K562 (cell line): ENCODE data around the gene SASH3. TPM values are rescaled to one million over a fixed set of nuclear protein-coding genes. Genes with fewer than 3 reads are reported as not detected.
A peak's percentile ranks its signal among the peaks of the same experiment; 100 is the strongest.

Source experiments
- ATAC-seq: fragments of 200-7000 bp; cut with Tn5 transposase; 3 replicates; pipeline ENCODE4 v1.9.1; 2020; ENCODE audit warnings: moderate library complexity
- BruUV-seq: library from RNA; stranded (reverse); fragments of 400-500 nt; replicated peaks from 2 replicates; lab custom pipeline; 2021; lab: Mats Ljungman, UMichigan
- CTCF ChIA-PET: fragments of 300-600 bp; formaldehyde crosslinking; extraction: SDS; loops from one replicate; lab custom pipeline; 2021; ENCODE audit warnings: low intra/inter-chr PET ratio; lab: Yijun Ruan, JAX
- POLR2A ChIA-PET: fragments of 300-600, 350-650 bp; sonication (Branson Sonifier 250); formaldehyde crosslinking; extraction: SDS; loops from one replicate; lab custom pipeline; 2021; ENCODE audit warnings: antibody characterized with exemption, inconsistent platforms; lab: Yijun Ruan, JAX
- DNase-seq, 4 experiments: peaks; one replicate each; pipeline versions ENCODE4 v3.0.0 to v3.0.0-alpha.2; 2011 to 2018; ENCODE audit warnings: low spot score in 3 of 4, mixed read lengths in 3 of 4; ENCODE audit errors: extremely low read depth in 1 of 4
- FAIRE-seq: peaks from 2 replicates; lab custom pipeline; 2011; peaks lifted over from hg19 to GRCh38; lab: Jason Lieb, UNC
- H2AFZ ChIP-seq: 2 replicates; pipeline ENCODE4 v1.6.0; 2011; ENCODE audit warnings: low read depth, low read length, control low read depth, inconsistent platforms
- H3K27ac ChIP-seq: fragments of 200-600 bp; 3 replicates; pipeline ENCODE4 v1.8.0; 2011; ENCODE audit warnings: low read depth, mild to moderate bottlenecking, control low read depth, inconsistent platforms, low read length, moderate library complexity, mixed read lengths; ENCODE audit errors: extremely low read depth
- H3K27me3 ChIP-seq, 2 experiments: fragments of 300-600 bp in 1 of 2; 2 replicates in 1 of 2; 3 replicates in 1 of 2; pipeline versions ENCODE4 v1.6.0 to v1.8.0; 2011; ENCODE audit warnings: inconsistent platforms in 2 of 2, low read length in 2 of 2, mild to moderate bottlenecking in 1 of 2, mixed read lengths in 1 of 2, moderate library complexity in 1 of 2; ENCODE audit not compliant: control insufficient read depth in 2 of 2, insufficient read depth in 2 of 2
- H3K36me3 ChIP-seq: fragments of 300-600 bp; 3 replicates; pipeline ENCODE4 v1.8.0; 2011; ENCODE audit warnings: mild to moderate bottlenecking, low read length, inconsistent platforms; ENCODE audit not compliant: control insufficient read depth, insufficient read depth
- H3K4me1 ChIP-seq, 2 experiments: fragments of 200-600 bp in 1 of 2; replicated peaks in 1 of 2; 2 replicates in 1 of 2; 3 replicates in 1 of 2; pipeline versions ENCODE4 v1.5.1 to v1.8.0; 2011; ENCODE audit warnings: inconsistent platforms in 2 of 2, low read length in 2 of 2, mild to moderate bottlenecking in 1 of 2, mixed read lengths in 1 of 2, moderate library complexity in 1 of 2; ENCODE audit not compliant: control insufficient read depth in 2 of 2, insufficient read depth in 2 of 2
- H3K4me2 ChIP-seq: 2 replicates; pipeline ENCODE4 v1.6.1; 2011; ENCODE audit warnings: low read length, control low read depth, inconsistent platforms, mixed read lengths; ENCODE audit not compliant: insufficient read depth
- H3K4me3 ChIP-seq: fragments of 200-600 bp; sonication (generic), shearing (Covaris generic); 2 replicates; pipeline ENCODE4 v1.5.1; 2016; ENCODE audit warnings: control low read depth, inconsistent platforms
- H3K79me2 ChIP-seq: fragments of 200-600 bp; 3 replicates; pipeline ENCODE4 v1.8.0; 2011; ENCODE audit warnings: low read length, inconsistent platforms; ENCODE audit not compliant: control insufficient read depth, insufficient read depth
- H3K9ac ChIP-seq, 2 experiments: 2 replicates each; pipeline versions ENCODE4 v1.6.0 to v1.6.1; 2011; ENCODE audit warnings: low read depth in 2 of 2, low read length in 2 of 2, control low read depth in 1 of 2, inconsistent platforms in 1 of 2, mild to moderate bottlenecking in 1 of 2, mixed read lengths in 1 of 2; ENCODE audit not compliant: insufficient read depth in 1 of 2
- H3K9me1 ChIP-seq: one replicate; pipeline ENCODE4 v1.6.0; 2011; ENCODE audit warnings: inconsistent platforms, mild to moderate bottlenecking, low read length, moderate library complexity; ENCODE audit not compliant: control insufficient read depth, insufficient read depth
- H3K9me3 ChIP-seq: replicated peaks from 2 replicates; pipeline ENCODE4 v1.5.1; 2011; ENCODE audit warnings: low read depth, low read length, inconsistent platforms; ENCODE audit not compliant: control insufficient read depth, insufficient read depth
- H4K20me1 ChIP-seq: replicated peaks from 2 replicates; pipeline ENCODE4 v1.6.1; 2011; ENCODE audit warnings: low read length, inconsistent platforms, mixed read lengths; ENCODE audit not compliant: control insufficient read depth, insufficient read depth
- ZC3H8 ChIP-seq: fragments of 450-650 bp; IDR thresholded peaks from 2 replicates; pipeline ENCODE4 v1.6.1; 2017
- WGBS: fragments of 100-300 bp; shearing (Covaris generic); methylation state at CpG from one replicate; pipeline ENCODE4 v1.1.6; 2016; ENCODE audit warnings: low coverage, mixed read lengths; ENCODE audit not compliant: insufficient coverage; ENCODE audit errors: missing lambda C conversion rate; 5-methylcytosine and 5-hydroxymethylcytosine counted together
- in situ Hi-C: fragments of 300-500 bp; cut with MboI; formaldehyde crosslinking; loops from 4 replicates; pipeline ENCODE4 v1.15.0; 2018; ENCODE audit warnings: inconsistent platforms, mixed read lengths
- intact Hi-C: fragments of 100-400 bp; cut with micrococcal nuclease; formaldehyde crosslinking; loops from 2 replicates; pipeline ENCODE4 v1.14.2; 2022
- polyA plus RNA-seq, 8 experiments: library from polyadenylated mRNA; depleted of rRNA in 4 of 8; stranded (reverse) in 5 of 8; unstranded in 3 of 8; fragments of >200 nt; fragmentation: Nextera tagmentation in 2 of 8; fragmentation: Illumina TruSeq in 1 of 8; extraction: Ambion mirVana in 2 of 8; extraction: Trizol in 1 of 8; gene quantifications; 2 replicates each; pipeline versions ENCODE4 v1.2.1 to v1.2.3, GENCODE V29; 2011 to 2014; ENCODE audit warnings: inconsistent platforms in 1 of 8, missing spikeins in 1 of 8
- total RNA-seq, 7 experiments: library from RNA; depleted of rRNA in 6 of 7; stranded (reverse); fragments of >200 nt in 6 of 7; fragmentation: Illumina TruSeq in 2 of 7; extraction: Trizol in 2 of 7; gene quantifications; 2 replicates each; pipeline versions ENCODE4 v1.2.1 to v1.2.3, GENCODE V29; 2011 to 2021; ENCODE audit warnings: low replicate concordance in 1 of 7
- TF ChIP-seq, protein P1 (sequence below): IDR thresholded peaks from 2 replicates; pipeline ENCODE4 v1.6.1; 2014; ENCODE audit warnings: antibody characterized with exemption

Gene SASH3
- total and polyA plus RNA-seq, 9 of the 15 experiments (the other 6 are each of a cell fraction or from before 2014, with no cell fraction given): 0.03 to 0.72 (median 0.08) TPM

DNA sequence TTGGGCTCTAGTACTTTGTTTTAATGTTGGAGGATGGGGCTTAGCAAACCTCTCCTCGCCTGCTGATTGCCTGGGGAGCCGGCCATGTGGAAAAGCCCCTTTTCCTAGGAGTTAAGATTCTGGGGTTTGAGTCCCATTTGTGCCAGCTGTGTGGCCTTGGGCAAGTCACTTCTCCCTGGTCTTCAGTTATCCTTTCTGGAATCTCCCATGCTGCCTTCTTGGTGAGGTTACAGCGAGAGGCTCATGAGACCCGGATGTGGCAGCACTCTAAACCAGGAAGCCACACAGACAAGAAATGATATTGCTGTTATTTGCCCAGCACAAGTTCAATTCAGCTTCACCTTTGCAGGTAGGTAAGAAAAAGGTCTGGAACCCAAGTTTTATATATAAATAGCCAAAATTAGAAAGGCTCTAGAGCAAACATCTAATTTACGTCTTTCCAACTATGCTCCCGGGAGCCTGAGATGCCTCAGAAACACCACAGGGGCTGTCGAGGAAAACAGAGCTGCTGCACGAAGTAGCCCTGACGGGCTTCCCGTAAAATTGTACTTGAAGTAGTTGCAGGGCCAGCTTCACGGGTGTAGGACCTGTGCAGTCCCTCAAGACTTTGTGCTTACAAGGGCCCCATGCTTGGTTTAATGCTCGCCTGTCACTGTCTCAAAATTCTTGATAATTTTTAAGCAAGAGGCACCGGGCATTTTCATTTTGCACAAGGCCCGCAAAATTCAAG, 8.3 kb upstream of the SASH3 start:
- H3K27ac ChIP-seq: no peak overlapping the region
- no peaks in the 10 kb centered on the region for H4K20me1 ChIP-seq
- no peak for ATAC-seq
- BruUV-seq: no TSS peak
- no peaks in the 10 kb centered on the region for H3K9me1 ChIP-seq
- DNase-seq: no peak
- H3K9me3 ChIP-seq: no peaks in the 10 kb centered on the region
- WGBS: 60% methylated on average over 12 of the region's 14 CpGs
- H3K27me3 ChIP-seq: no peaks in the 10 kb centered on the region
- H3K9ac ChIP-seq: no peak overlapping the region
- TF ChIP-seq, protein P1, sequence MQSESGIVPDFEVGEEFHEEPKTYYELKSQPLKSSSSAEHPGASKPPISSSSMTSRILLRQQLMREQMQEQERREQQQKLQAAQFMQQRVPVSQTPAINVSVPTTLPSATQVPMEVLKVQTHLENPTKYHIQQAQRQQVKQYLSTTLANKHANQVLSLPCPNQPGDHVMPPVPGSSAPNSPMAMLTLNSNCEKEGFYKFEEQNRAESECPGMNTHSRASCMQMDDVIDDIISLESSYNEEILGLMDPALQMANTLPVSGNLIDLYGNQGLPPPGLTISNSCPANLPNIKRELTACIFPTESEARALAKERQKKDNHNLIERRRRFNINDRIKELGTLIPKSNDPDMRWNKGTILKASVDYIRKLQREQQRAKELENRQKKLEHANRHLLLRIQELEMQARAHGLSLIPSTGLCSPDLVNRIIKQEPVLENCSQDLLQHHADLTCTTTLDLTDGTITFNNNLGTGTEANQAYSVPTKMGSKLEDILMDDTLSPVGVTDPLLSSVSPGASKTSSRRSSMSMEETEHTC: no peak
- TF ChIP-seq ZC3H8: no peak
- no peaks in the 10 kb centered on the region for H3K36me3 ChIP-seq
- H3K4me3 ChIP-seq: no peak overlapping the region
- FAIRE-seq: no peak
- peak overlapping the region; percentile 56; the same call in 1 of the 2 replicates for H2AFZ ChIP-seq
- H3K79me2 ChIP-seq: no peaks in the 10 kb centered on the region
- ChIA-PET POLR2A (interaction anchor here (0.5 to 1.2 kb wide), 4 partner anchors 9 to 357 kb away, joined by 3 to 4 read pairs (median 3); no protein-coding TSS in a partner anchor), CTCF (no interaction called here)
- no peaks in the 10 kb centered on the region; a peak in 1 of 5 replicates for H3K4me1 ChIP-seq
- intact Hi-C loops: no loop called here
- no peak overlapping the region for H3K4me2 ChIP-seq
- in situ Hi-C loops: no loop called here
